Pancreas (tissue), 10 donors: ENCODE results near the gene TBC1D9. TPM values are rescaled to one million over a fixed set of nuclear protein-coding genes. Genes with fewer than 3 reads are reported as not detected.
A peak's percentile ranks its signal among the peaks of the same experiment; 100 is the strongest.

ENCODE experiments used
- ATAC-seq, 4 donors: fragments of 200-7000 bp; cut with Tn5 transposase; one replicate each; pipeline versions ENCODE4 v1.8.0 to v1.9.1; 2020; ENCODE audit warnings: mild to moderate bottlenecking in 4 of 4, moderate library complexity in 4 of 4
- DNase-seq, 6 donors: peaks; one replicate each; pipeline ENCODE4 v3.0.0-alpha.2; 2020
- FAIRE-seq: peaks from 2 replicates; lab custom pipeline; 2012; peaks lifted over from hg19 to GRCh38; lab: Jason Lieb, UNC
- H3K27ac ChIP-seq, 4 donors: fragments of 200-600 bp; sonication (generic); 1 replicate in 3 of 4; 2 replicates in 1 of 4; pipeline versions ENCODE4 v1.5.0 to v1.8.0; 2020
- H3K27me3 ChIP-seq, 4 donors: fragments of 200-600 bp; one replicate each; pipeline ENCODE4 v1.8.0; 2021
- H3K36me3 ChIP-seq, 3 donors: fragments of 200-600 bp; sonication (generic) in 1 of 3; one replicate each; pipeline versions ENCODE4 v1.5.0 to v1.8.0; 2020 to 2021
- H3K4me1 ChIP-seq, 3 donors: fragments of 200-600 bp; one replicate each; pipeline ENCODE4 v1.8.0; 2021
- H3K4me3 ChIP-seq, 4 donors: fragments of 200-600 bp; sonication (generic) in 2 of 4; one replicate each; pipeline versions ENCODE4 v1.5.0 to v1.8.0; 2020 to 2021
- H3K9me3 ChIP-seq, 4 donors: fragments of 200-600 bp; one replicate each; pipeline ENCODE4 v1.8.0; 2021
- CTCF ChIP-seq, 4 donors: fragments of 200-600 bp; sonication (generic) in 3 of 4; IDR thresholded peaks; one replicate each; pipeline versions ENCODE4 v1.5.0 to v1.8.0; 2021; ENCODE audit warnings: antibody characterized with exemption in 4 of 4
- WGBS, 2 donors: extraction: QIAGEN DNeasy Blood & Tissue Kit; methylation state at CpG; one replicate each; pipeline ENCODE4 v1.1.7; 2013; 5-methylcytosine and 5-hydroxymethylcytosine counted together
- intact Hi-C, 3 donors: fragments of 100-400 bp; cut with DNase I; formaldehyde crosslinking; loops; one replicate each; pipeline versions ENCODE4 v1.11.1 to v1.14.2; 2022
- polyA plus RNA-seq, 2 donors: library from polyadenylated mRNA; stranded (reverse); fragments of 200-250 nt; gene quantifications; one replicate each; pipeline ENCODE4 v1.2.3, GENCODE V29; 2013
- total RNA-seq, 6 donors: library from RNA; stranded (reverse); fragmentation: NEBNext Ultra II Directional in 4 of 6; extraction: Animal tissue kit (Norgen Biotek cat#: 25700) in 4 of 6; gene quantifications; one replicate each; pipeline versions ENCODE4 v1.2.1 to v1.2.4, GENCODE V29; 2021 to 2023
- donor health status: healthy with polysubstance abuse.
- donor health status: DM: no; HTN: no; CAD: no; lungs with moderate emphysema.
- donor health status: DM: no; HTN: no; CAD: no.
- donor health status: control.
- donor health status: control.
- donor health status: Bipolar disorder and iron deficiency.
- donor health status: DM: yes; HTN: yes; CAD: no.
- donor health status: DM: no; HTN: no; CAD: no.
- donor health status: DM: no; HTN: no; CAD: no.
- donor health status: DM: yes; HTN: yes; CAD: no.

The TBC1D9 gene
- total and polyA plus RNA-seq, 8 donors: 5.3 to 17.9 (median 9.8) TPM

GRCh38 chr4:140781596-140781995 lies 25.4 kb upstream of the TBC1D9 start:
- Histone ChIP-seq H3K36me3 (no peaks in the 10 kb centered on the region), H3K4me1 (peaks cover 0 to 12% (median 0%) of the 10 kb centered on the region in 3 donors), H3K4me3 (no peak overlapping the region), H3K27me3 (no peaks in the 10 kb centered on the region), H3K9me3 (no peaks in the 10 kb centered on the region), H3K27ac (no peak overlapping the region)
- FAIRE-seq: no peak
- TF ChIP-seq CTCF (IDR thresholded peaks at IDR 0.05): no peak
- WGBS, 2 donors: 60% methylated on average over 3 of the region's 3 CpGs
- no peak for DNase-seq
- intact Hi-C loops: no loop called here
- ATAC-seq: no peak

- no peak overlapping the region for H3K27ac ChIP-seq
- DNase-seq (no peak), FAIRE-seq (no peak), ATAC-seq (no peak)
- no peaks in the 10 kb centered on the region for H3K9me3 ChIP-seq
- intact Hi-C loops: no loop called here
- TF ChIP-seq CTCF (IDR thresholded peaks at IDR 0.05): no peak
- H3K36me3 ChIP-seq: no peaks in the 10 kb centered on the region
- H3K4me3 ChIP-seq: no peak overlapping the region
- no peaks in the 10 kb centered on the region for H3K27me3 ChIP-seq
- WGBS, 2 donors: 60 to 61% methylated on average over 2 of the region's 2 CpGs
- peaks cover 0 to 15% (median 0%) of the 10 kb centered on the region in 3 donors for H3K4me1 ChIP-seq
Observed at GRCh38 chr4:140777894-140778293, 21.7 kb upstream of the TBC1D9 start.

- no peak for FAIRE-seq
- Histone ChIP-seq H3K9me3 (no peaks in the 10 kb centered on the region), H3K27me3 (no peaks in the 10 kb centered on the region), H3K36me3 (no peaks in the 10 kb centered on the region), H3K4me3 (no peak overlapping the region), H3K27ac (no peak overlapping the region), H3K4me1 (peaks cover 0 to 15% (median 0%) of the 10 kb centered on the region in 3 donors)
- 36 to 48% methylated on average over 1 of the region's 1 CpG for WGBS, 2 donors
- DNase-seq: no peak
- no peak for TF ChIP-seq CTCF (IDR thresholded peaks at IDR 0.05)
- no peak for ATAC-seq
- intact Hi-C loops: no loop called here
Observed at GRCh38 chr4:140777386-140777785, 21.2 kb upstream of the TBC1D9 start.

GRCh38 chr4:140776556-140776955 lies 20.4 kb upstream of the TBC1D9 start:
- FAIRE-seq (no peak), DNase-seq (no peak), ATAC-seq (peak in 3 of 4 donors; percentile 77 to 86 (median 79))
- no peaks in the 10 kb centered on the region for H3K27me3 ChIP-seq
- H3K9me3 ChIP-seq: no peaks in the 10 kb centered on the region
- intact Hi-C loops: no loop called here
- no peak overlapping the region for H3K4me3 ChIP-seq
- WGBS, 2 donors: 33 to 51% methylated on average over 2 of the region's 2 CpGs
- peaks cover 0 to 15% (median 0%) of the 10 kb centered on the region in 3 donors for H3K4me1 ChIP-seq
- H3K36me3 ChIP-seq: no peaks in the 10 kb centered on the region
- H3K27ac ChIP-seq: no peak overlapping the region
- no peak for TF ChIP-seq CTCF (IDR thresholded peaks at IDR 0.05)

GRCh38 chr4:140774956-140775355 lies 18.8 kb upstream of the TBC1D9 start:
- no peaks in the 10 kb centered on the region for H3K36me3 ChIP-seq
- no peak for FAIRE-seq

More at GRCh38 chr4:140774956-140775355, 18.8 kb upstream of the TBC1D9 start:
- DNase-seq (no peak), ATAC-seq (no peak)
- Histone ChIP-seq H3K4me1 (peaks cover 0 to 15% (median 0%) of the 10 kb centered on the region in 3 donors), H3K4me3 (no peak overlapping the region), H3K9me3 (no peaks in the 10 kb centered on the region), H3K27ac (no peak overlapping the region), H3K27me3 (no peaks in the 10 kb centered on the region)
- intact Hi-C loops: no loop called here
- no peak for TF ChIP-seq CTCF (IDR thresholded peaks at IDR 0.05)
